ENCODE measurements around the gene TRIM49D2.
"Not testable (repeated sequence)": the region's sequence is repeated elsewhere in the genome, so short reads cannot be mapped to it uniquely, and the experiment has no call there.

Gene TRIM49D2

DNA sequence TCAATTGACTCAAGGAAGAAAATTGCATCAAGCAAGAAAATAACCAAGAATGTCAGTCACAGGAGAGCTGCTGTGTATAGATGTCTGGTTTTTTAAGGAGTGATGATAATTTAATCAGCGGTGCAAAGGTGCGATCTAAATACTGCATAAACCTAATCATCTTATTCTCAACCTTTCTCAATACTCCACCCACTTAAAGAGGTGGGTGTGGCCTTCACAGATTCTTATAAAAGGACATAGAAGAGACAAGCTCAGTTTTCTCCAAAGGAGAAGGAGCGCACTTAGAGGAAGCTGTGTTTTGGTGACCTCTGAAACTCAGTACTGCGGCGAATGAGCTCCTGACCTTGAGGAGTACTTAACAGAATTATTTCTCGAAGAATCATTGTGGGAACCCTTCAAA is at the start of gene TRIM49D2:
Gene TRIM49D2, plus strand, starts transcription at position 301 of the 400 bp plus-strand sequence. CDS start 2,698 bp downstream, outside the sequence.
- DNase-seq (ENCODE audit: low read depth): not testable (repeated sequence)

- DNase-seq (ENCODE audit: low read depth): not testable (repeated sequence)
Measured at GRCh38 chr11:89877511-89877910, 46.4 kb upstream of the TRIM49D2 start.

- DNase-seq (ENCODE audit: low read depth): not testable (repeated sequence)
Measured at GRCh38 chr11:89893245-89893644, 30.6 kb upstream of the TRIM49D2 start.

DNA sequence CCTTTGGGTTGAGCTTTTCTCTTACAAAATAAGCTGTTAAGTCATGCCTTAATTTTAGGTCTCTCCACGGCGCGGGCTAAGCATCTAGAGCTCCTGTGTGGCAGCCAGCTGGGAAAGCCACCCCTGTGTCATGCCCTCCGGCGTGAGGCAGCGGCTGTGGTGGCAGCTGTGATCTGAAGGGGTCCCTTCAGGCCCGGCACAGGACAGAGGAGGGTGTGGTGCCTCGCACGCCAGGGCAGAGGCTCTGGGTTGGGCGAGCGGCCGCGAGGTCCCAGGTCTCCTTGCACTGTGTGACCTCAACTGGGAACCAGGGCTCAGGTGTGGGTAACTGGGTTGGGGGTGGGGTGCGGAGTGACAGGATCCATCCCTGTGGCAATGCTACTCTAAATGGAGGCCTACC is 23.1 kb upstream of the TRIM49D2 start:
- DNase-seq (ENCODE audit: low read depth): not testable (repeated sequence)

- no peak for DNase-seq (ENCODE audit: low read depth)
Measured at GRCh38 chr11:89922195-89922660, 1.6 kb upstream of the TRIM49D2 start, which contains the start of gene TRIM49D1. Gene TRIM49D1 (minus strand): TSS chr11:89922245. CDS start chr11:89917710, 4,535 bp downstream.

DNA sequence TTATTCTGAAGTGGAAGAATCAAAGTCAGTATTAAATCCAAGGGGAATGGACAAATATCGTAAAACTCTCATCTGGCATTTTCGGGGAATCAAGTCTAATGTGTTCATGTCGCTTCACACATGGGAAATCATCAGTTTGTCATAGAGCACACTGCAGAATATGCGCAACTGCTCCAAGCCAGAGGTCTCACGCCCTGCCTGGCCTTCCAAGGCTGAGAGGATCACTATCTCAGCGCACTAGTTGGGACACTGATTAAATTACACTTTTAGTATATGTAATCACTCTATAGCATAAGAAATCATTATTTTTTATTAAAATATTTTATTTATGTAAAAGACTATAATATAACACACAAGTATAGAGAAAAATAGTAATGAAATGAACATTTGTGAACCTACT is 37.0 kb downstream of the TRIM49D2 start:
- DNase-seq (ENCODE audit: low read depth): not testable (repeated sequence)

GRCh38 chr11:89965737-89966136 is 41.9 kb downstream of the TRIM49D2 start, which contains the start of gene TRIM64:
Gene TRIM64 (plus strand): TSS chr11:89966037. CDS start chr11:89968504, 2,467 bp downstream.
- DNase-seq (ENCODE audit: low read depth): not testable (repeated sequence)
